A549 (cell line): Measurements from ENCODE around the gene APOH. TPM values are rescaled to one million over a fixed set of nuclear protein-coding genes. Genes with fewer than 3 reads are reported as not detected.

Experiments
- ATAC-seq, 2 experiments: fragments of 200-7000 bp in 1 of 2; fragments of >200 bp in 1 of 2; cut with Nextera tagmentation in 1 of 2; cut with Tn5 transposase in 1 of 2; 3 replicates each; pipeline versions ENCODE4 v1.8.0 to v1.9.1; 2018 to 2020; ENCODE audit warnings: mild to moderate bottlenecking in 1 of 2, moderate library complexity in 1 of 2
- CTCF ChIA-PET: fragments of 300-600 bp; sonication (Branson Sonifier 250); formaldehyde crosslinking; extraction: SDS; loops from one replicate; lab custom pipeline; 2021; ENCODE audit warnings: antibody characterized with exemption, inconsistent platforms; lab: Yijun Ruan, JAX
- POLR2A ChIA-PET: fragments of 350-600 bp; formaldehyde crosslinking; extraction: SDS; loops from one replicate; lab custom pipeline; 2021; ENCODE audit warnings: antibody characterized with exemption, inconsistent platforms; lab: Yijun Ruan, JAX
- DNase-seq, 2 experiments: peaks; one replicate each; pipeline versions ENCODE4 v3.0.0 to v3.0.0-alpha.2; 2011 to 2016; ENCODE audit warnings: low read depth in 1 of 2, low spot score in 1 of 2
- FAIRE-seq: peaks from 2 replicates; lab custom pipeline; 2011; peaks lifted over from hg19 to GRCh38; lab: Jason Lieb, UNC
- H3K27ac ChIP-seq, 2 experiments: fragments of >200 bp; sonication (Bioruptor Twin); formaldehyde crosslinking; 3 replicates each; pipeline ENCODE4 v1.5.1; 2016 to 2017
- H3K4me1 ChIP-seq: fragments of >200 bp; sonication (Bioruptor Twin); formaldehyde crosslinking; 3 replicates; pipeline ENCODE4 v1.6.1; 2016
- H3K4me2 ChIP-seq: fragments of >200 bp; sonication (Bioruptor Twin); formaldehyde crosslinking; 3 replicates; pipeline ENCODE4 v1.6.1; 2016
- H3K4me3 ChIP-seq: fragments of >200 bp; sonication (Bioruptor Twin); formaldehyde crosslinking; 3 replicates; pipeline ENCODE4 v1.5.1; 2016
- H3K9me3 ChIP-seq: fragments of >200 bp; sonication (Bioruptor Twin); formaldehyde crosslinking; 3 replicates; pipeline ENCODE4 v1.6.1; 2016
- BHLHE40 ChIP-seq: IDR thresholded peaks from 2 replicates; pipeline ENCODE4 v1.6.1; 2012; ENCODE audit warnings: low read depth, low read length, inconsistent platforms
- CTCF ChIP-seq: fragments of >200 bp; sonication (Bioruptor Twin); formaldehyde crosslinking; IDR thresholded peaks from 3 replicates; pipeline ENCODE4 v1.5.1; 2016
- EHF ChIP-seq: fragments of 250-450 bp; sonication (Bioruptor Pico); IDR thresholded peaks from 2 replicates; pipeline ENCODE4 v1.5.0; 2020; ENCODE audit warnings: mild to moderate bottlenecking
- ELK1 ChIP-seq: fragments of 150-350 bp; IDR thresholded peaks from 2 replicates; pipeline ENCODE4 v1.6.1; 2014; ENCODE audit warnings: low read depth, mild to moderate bottlenecking, low read length
- JUN ChIP-seq, 2 experiments: fragments of >200 bp; sonication (Bioruptor Twin); formaldehyde crosslinking; IDR thresholded peaks; 2 replicates in 1 of 2; 3 replicates in 1 of 2; pipeline ENCODE4 v1.6.1; 2016 to 2017
- JUNB ChIP-seq: fragments of >200 bp; sonication (Bioruptor Twin); formaldehyde crosslinking; IDR thresholded peaks from 2 replicates; pipeline ENCODE4 v1.6.1; 2016
- NPAS2 ChIP-seq: fragments of 250-450 bp; sonication (Bioruptor Pico); IDR thresholded peaks from 2 replicates; pipeline ENCODE4 v1.8.0; 2022; ENCODE audit warnings: mild to moderate bottlenecking, moderate library complexity, borderline replicate concordance
- RAD21 ChIP-seq, 2 experiments: fragments of >200 bp in 1 of 2; sonication (Bioruptor Twin) in 1 of 2; formaldehyde crosslinking in 1 of 2; IDR thresholded peaks in 1 of 2; conservative IDR thresholded peaks in 1 of 2; 2 replicates in 1 of 2; 3 replicates in 1 of 2; pipeline ENCODE4 v1.6.1; 2012 to 2018; ENCODE audit warnings: inconsistent platforms in 1 of 2
- SMC3 ChIP-seq: fragments of >200 bp; sonication (Bioruptor Twin); formaldehyde crosslinking; IDR thresholded peaks from 3 replicates; pipeline ENCODE4 v1.6.1; 2018; ENCODE audit warnings: inconsistent platforms
- TP53 ChIP-seq: fragments of 250-450 bp; sonication (Bioruptor Pico); IDR thresholded peaks from 2 replicates; pipeline ENCODE4 v1.5.0; 2021; ENCODE audit warnings: mild to moderate bottlenecking, moderate library complexity
- polyA plus RNA-seq, 4 experiments: library from polyadenylated mRNA; depleted of rRNA in 3 of 4; stranded (reverse); fragments of >200 nt; fragmentation: RNase III in 1 of 4; extraction: RNeasy Plus Mini Kit Qiagen cat#74134 plus additional on column Dnase treatment in 1 of 4; gene quantifications; 2 replicates in 3 of 4; 3 replicates in 1 of 4; pipeline ENCODE4 v1.2.3, GENCODE V29; 2011 to 2017
- small RNA-seq, 6 experiments: library from RNA; depleted of rRNA; stranded (forward); fragments of <200 nt; gene quantifications; one replicate each; pipeline ENCODE3, GENCODE V24; 2012
- TF ChIP-seq, protein P1 (sequence below): IDR thresholded peaks from 2 replicates; pipeline ENCODE4 v1.6.1; 2012

APOH gene
- polyA plus RNA-seq, 2 of the 4 experiments (the other 2 are of a cell fraction) = 6.9 to 26.1 TPM

- ATAC-seq = peak; percentile 68 to 81; a peak in 4 of 6 replicates
- TF ChIP-seq TP53 (CRISPR knock-in tag) (no peak), SMC3 (peak; percentile 98), JUNB (no peak), ELK1 (no peak), EHF (CRISPR knock-in tag) (no peak), BHLHE40 (no peak), NPAS2 (CRISPR knock-in tag) (no peak), JUN (IDR thresholded peaks at IDR 0.05) (no peak), RAD21 (conservative IDR thresholded peaks at IDR 0.05 in 1 of 2, IDR thresholded peaks at IDR 0.05 in 1 of 2) (peak; percentile 95 to 98), CTCF (peak; percentile 96)
- TF ChIP-seq, protein P1, sequence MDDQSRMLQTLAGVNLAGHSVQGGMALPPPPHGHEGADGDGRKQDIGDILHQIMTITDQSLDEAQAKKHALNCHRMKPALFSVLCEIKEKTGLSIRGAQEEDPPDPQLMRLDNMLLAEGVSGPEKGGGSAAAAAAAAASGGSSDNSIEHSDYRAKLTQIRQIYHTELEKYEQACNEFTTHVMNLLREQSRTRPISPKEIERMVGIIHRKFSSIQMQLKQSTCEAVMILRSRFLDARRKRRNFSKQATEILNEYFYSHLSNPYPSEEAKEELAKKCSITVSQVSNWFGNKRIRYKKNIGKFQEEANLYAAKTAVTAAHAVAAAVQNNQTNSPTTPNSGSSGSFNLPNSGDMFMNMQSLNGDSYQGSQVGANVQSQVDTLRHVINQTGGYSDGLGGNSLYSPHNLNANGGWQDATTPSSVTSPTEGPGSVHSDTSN = no peak
- TF ChIP-seq, all 56 proteins: peak for 3
- CTCF ChIA-PET = interaction anchor here (0.6 to 5.6 kb wide), 36 partner anchors 11 to 1063 kb away, joined by 3 to 128 read pairs (median 4); no protein-coding TSS in a partner anchor
- Histone ChIP-seq H3K4me1 (no peaks in the 10 kb centered on the region), H3K27ac (no peak overlapping the region), H3K4me3 (no peak overlapping the region), H3K4me2 (no peak overlapping the region), H3K9me3 (no peaks in the 10 kb centered on the region)
- peak; percentile 65 to 72 for DNase-seq
- POLR2A ChIA-PET = no interaction called here
- peak; percentile 99 for FAIRE-seq
Measured at GRCh38 chr17:66165537-66166123, 63.6 kb downstream of the APOH start.

Small RNA genes lying within 50 kb of the gene (small RNA-seq; reads per million reads assigned to genes)
- 0 to 3.1 (median 0.10) reads per million in 6 experiments for gene RNA5SP444

Other genes with a start within 250 kb of the APOH start
- gene CEP112, start 37.3 kb downstream of the APOH start, polyA plus RNA-seq (2011; rRNA removed) = 15.2 and 17.9 TPM in 2 replicates
- 9.1 to 10.7 TPM (median 9.6 TPM) in 3 replicates for gene CEP112, start 37.3 kb downstream of the APOH start, polyA plus RNA-seq (2017; fragmentation: RNase III; extraction: RNeasy Plus Mini Kit Qiagen cat#74134 plus additional on column Dnase treatment)
- gene PRKCA, start 73.2 kb upstream of the APOH start, polyA plus RNA-seq (2011; rRNA removed) = 65.0 and 79.7 TPM in 2 replicates
- gene PRKCA, start 73.2 kb upstream of the APOH start, polyA plus RNA-seq (2017; fragmentation: RNase III; extraction: RNeasy Plus Mini Kit Qiagen cat#74134 plus additional on column Dnase treatment) = 28.1 to 28.8 TPM (median 28.1 TPM) in 3 replicates